22Rv1 (cell line): ENCODE measurements around the gene OPTC.

Experiments used
- H3K27ac ChIP-seq: fragments of 450-650 bp; 2 replicates; pipeline ENCODE4 v1.5.1; 2017
- ZFX ChIP-seq: fragments of 450-650 bp; IDR thresholded peaks from 2 replicates; pipeline ENCODE4 v1.6.1; 2017; ENCODE audit warnings: antibody characterized with exemption, borderline replicate concordance
- TF ChIP-seq, protein P1 (sequence below): fragments of 450-650 bp; IDR thresholded peaks from 2 replicates; pipeline ENCODE4 v1.5.1; 2017; ENCODE audit warnings: mild to moderate bottlenecking

OPTC gene

DNA sequence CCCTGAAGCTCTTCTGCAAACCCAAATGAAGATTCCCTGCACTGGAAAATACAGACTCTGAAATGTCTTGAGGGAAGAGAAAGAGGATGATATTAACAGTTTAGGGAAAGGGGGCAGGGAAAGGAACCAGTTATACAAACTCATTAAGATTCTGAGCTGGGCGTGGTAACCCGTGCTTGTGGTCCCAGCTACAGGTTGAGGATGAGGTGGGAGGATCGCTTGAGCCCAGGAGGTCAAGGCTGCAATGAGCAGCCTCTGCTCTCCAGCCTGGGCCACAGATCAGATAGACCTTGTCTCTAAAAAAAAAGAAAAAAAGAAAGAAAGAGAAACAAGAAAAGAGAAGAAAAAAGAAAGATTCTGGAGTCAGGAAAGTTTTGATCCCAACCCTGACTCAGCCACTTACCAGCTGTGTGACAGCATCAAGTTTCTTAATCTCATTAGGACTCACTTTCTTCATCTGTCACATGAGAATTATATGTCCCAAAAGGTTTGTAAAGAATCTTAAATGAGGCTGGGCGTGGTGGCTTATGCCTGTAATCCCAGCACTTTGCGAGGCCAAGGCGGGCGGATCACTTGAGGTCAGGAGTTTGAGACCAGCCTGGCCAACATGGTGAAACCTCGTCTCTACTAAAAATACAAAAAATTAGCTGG is 53.9 kb downstream of the OPTC start:
- no peak for TF ChIP-seq ZFX
- TF ChIP-seq, protein P1, sequence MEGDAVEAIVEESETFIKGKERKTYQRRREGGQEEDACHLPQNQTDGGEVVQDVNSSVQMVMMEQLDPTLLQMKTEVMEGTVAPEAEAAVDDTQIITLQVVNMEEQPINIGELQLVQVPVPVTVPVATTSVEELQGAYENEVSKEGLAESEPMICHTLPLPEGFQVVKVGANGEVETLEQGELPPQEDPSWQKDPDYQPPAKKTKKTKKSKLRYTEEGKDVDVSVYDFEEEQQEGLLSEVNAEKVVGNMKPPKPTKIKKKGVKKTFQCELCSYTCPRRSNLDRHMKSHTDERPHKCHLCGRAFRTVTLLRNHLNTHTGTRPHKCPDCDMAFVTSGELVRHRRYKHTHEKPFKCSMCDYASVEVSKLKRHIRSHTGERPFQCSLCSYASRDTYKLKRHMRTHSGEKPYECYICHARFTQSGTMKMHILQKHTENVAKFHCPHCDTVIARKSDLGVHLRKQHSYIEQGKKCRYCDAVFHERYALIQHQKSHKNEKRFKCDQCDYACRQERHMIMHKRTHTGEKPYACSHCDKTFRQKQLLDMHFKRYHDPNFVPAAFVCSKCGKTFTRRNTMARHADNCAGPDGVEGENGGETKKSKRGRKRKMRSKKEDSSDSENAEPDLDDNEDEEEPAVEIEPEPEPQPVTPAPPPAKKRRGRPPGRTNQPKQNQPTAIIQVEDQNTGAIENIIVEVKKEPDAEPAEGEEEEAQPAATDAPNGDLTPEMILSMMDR: no peak
- no peak overlapping the region for H3K27ac ChIP-seq

DNA sequence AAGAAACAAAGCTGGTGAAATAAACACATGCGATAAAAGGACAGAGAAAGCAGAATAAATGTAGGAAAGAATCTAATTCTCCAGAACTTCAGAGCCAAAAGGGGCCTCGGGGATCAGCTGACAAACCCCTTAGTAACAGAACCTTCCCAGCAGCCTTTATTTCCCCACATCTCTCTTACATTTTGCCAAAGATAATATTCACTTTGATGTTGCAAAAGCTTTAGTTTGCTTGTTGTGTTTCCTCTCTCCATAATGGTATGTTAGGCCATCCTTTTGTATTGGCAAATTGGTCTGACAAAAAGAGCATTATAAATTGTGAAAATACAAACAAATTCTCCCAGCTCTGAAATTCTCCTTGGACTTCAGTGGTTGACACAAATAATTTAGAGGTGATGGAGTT is 54.9 kb downstream of the OPTC start:
- no peak for TF ChIP-seq ZFX
- TF ChIP-seq, protein P1: no peak
- H3K27ac ChIP-seq: no peak overlapping the region

DNA sequence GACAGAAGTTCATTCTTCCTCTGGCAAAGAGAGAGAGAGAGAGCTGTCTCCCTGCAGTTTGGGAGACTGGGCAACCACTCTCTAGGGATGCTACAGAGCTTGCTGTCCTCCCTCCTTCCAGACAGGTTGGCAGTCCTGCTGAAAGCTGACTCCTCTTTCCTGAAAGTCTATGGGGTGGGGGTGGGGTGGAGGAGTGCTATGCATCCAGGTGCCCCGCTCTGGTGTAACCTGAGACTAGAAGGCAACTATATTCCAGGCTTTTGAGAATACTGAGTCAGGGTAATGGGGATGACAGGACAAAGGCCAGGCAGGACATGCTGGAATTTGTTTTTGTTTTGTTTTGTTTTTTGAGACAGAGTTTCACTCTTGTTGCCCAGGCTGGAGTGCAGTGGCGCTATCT is 55.4 kb downstream of the OPTC start:
- TF ChIP-seq, protein P1: no peak
- TF ChIP-seq ZFX: no peak
- no peak overlapping the region for H3K27ac ChIP-seq

DNA sequence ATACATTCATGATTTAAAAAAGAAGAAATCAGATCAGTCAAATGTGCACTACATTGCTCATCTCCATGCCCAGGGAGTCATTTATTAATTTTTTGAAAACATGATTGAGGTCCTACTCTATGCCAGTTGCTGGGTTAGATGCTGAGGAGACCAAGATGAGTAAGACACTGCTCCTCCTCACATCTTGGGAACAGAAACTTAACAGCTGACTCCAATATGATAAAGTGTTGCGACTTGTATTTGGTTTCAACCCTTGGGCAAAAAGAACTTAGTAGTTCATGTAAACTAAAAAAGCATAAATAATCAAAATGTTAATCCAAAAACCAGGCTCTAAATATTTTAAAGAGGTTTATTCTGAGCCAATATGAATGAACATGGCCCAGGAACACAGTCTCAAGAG is 56.9 kb downstream of the OPTC start:
- H3K27ac ChIP-seq: no peak overlapping the region
- TF ChIP-seq, protein P1: no peak
- TF ChIP-seq ZFX: no peak

DNA sequence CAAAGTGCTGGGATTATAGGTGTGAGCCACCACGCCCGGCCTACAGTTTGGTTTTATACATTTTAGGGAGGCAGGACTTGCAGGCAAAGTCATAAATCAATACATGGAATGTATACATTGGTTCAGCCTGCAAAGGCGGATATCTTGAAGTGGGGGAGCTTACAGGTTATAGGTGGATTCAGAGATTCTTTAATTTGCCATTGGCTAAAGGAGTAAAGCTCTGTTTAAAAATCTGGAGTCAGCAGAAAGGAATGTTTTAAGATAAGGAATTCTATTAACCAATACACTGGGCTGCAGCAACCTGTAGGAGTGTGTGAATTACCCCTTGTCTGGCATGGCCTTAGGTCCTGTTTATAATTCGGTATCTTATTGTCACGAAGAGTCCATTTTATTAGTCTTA is 57.6 kb downstream of the OPTC start:
- H3K27ac ChIP-seq: no peak overlapping the region
- TF ChIP-seq, protein P1: no peak
- TF ChIP-seq ZFX: no peak

DNA sequence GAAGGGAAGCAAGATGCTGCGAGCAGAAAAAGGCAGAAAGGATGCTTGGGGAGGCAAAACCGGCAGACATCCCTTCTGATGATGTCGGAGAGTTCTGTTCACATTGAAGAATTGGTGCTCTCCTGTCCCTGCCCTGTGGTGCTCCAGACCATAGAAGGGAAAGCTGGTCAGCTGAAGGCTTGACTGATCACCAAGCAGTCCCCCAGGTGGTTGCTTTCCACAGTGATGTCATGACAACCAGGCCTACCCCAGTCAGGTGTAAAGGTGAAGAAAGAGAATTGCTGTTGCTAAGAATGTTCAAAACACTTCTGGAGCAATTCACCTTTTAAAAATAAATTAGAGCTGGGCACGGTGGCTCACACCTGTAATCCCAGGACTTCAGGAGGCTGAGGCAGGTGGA is 59.5 kb downstream of the OPTC start:
- H3K27ac ChIP-seq: no peak overlapping the region
- TF ChIP-seq, protein P1: no peak
- TF ChIP-seq ZFX: no peak

DNA sequence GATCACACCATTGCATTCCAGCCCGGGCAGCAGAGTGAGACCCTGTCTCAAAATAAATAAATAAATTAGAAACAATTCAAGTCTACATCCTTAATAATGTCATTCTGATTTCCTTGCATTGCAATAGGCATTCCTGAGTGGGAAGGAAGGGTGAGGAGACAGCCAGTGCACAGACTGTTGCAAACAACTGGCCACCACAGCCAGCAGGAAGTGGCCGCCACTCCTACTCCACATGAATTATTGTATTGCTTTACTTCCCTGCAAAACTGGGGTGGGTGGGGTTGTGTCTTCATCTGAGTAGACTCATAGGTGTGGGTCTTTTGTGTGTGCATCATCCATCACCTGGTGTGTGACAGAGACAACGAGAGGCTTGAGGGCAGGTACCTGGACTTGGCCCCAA is 60.1 kb downstream of the OPTC start:
- TF ChIP-seq, protein P1: no peak
- no peak for TF ChIP-seq ZFX
- no peak overlapping the region for H3K27ac ChIP-seq
